Subcutaneous adipose tissue (tissue), 4 donors: ENCODE data around the gene PDE3B. TPM values are rescaled to one million over a fixed set of nuclear protein-coding genes. Genes with fewer than 3 reads are reported as not detected.

Experiments
- total RNA-seq, 4 donors: library from RNA; depleted of rRNA; stranded (reverse); fragments of >200 nt; gene quantifications; one replicate each; pipeline ENCODE4 v1.1.0, GENCODE V29; 2016
- TF ChIP-seq, protein P1 (sequence below): fragments of 450-650 bp; IDR thresholded peaks from one replicate; pipeline ENCODE4 v1.5.1; 2016; ENCODE audit warnings: low read depth, mild to moderate bottlenecking, control low read depth, antibody characterized with exemption, moderate library complexity

PDE3B gene
- total RNA-seq, 4 donors from 2014 or later, result 158 to 367 (median 171) TPM

DNA sequence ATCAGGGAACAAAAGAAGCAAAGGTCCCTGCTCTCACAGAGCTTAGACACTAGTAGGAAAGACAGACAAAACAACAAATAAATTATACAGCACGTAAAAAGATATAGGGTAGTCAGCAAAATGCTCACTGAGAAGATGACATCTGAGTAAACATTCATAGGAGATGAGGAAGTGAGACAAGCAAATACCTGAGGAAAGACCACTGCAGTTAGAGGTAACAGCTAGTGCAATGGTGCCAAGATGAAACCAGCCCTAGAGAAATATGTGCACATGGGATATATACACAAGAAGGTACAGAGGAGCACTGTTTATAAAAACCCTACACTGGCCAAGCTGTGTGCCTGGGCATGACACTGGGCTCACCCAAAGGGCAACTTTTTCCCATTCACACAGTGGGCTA, 238.6 kb downstream of the PDE3B start:
- TF ChIP-seq, protein P1, sequence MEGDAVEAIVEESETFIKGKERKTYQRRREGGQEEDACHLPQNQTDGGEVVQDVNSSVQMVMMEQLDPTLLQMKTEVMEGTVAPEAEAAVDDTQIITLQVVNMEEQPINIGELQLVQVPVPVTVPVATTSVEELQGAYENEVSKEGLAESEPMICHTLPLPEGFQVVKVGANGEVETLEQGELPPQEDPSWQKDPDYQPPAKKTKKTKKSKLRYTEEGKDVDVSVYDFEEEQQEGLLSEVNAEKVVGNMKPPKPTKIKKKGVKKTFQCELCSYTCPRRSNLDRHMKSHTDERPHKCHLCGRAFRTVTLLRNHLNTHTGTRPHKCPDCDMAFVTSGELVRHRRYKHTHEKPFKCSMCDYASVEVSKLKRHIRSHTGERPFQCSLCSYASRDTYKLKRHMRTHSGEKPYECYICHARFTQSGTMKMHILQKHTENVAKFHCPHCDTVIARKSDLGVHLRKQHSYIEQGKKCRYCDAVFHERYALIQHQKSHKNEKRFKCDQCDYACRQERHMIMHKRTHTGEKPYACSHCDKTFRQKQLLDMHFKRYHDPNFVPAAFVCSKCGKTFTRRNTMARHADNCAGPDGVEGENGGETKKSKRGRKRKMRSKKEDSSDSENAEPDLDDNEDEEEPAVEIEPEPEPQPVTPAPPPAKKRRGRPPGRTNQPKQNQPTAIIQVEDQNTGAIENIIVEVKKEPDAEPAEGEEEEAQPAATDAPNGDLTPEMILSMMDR, result no peak

DNA sequence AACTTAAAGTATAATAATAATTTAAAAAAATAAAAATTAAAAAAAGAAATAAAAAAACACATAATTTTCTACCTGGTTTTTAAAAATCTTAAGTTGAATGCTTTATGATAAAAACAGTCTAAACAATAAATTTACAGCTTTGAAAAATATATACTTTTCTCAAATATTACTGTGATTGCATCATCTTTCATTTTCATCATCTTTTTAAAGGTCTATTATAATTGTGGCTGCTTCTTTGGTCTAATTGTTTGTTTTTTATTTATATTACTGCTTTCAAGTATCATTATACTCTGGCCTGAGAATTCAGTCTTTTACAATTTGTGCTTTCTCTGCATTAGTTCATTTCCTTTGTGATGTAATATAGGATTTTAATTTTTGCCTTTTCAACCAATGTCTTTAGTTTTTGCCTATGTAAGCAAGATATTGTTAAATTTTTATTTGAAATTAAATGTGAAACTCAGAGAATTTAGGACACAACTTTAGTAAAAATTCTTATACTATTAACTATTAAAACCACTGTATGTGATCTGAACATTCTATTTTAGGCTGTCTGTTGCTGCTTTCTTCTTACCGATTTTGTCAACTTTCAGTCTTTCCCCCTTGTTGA, 241.2 kb downstream of the PDE3B start:
- TF ChIP-seq, protein P1, result no peak

DNA sequence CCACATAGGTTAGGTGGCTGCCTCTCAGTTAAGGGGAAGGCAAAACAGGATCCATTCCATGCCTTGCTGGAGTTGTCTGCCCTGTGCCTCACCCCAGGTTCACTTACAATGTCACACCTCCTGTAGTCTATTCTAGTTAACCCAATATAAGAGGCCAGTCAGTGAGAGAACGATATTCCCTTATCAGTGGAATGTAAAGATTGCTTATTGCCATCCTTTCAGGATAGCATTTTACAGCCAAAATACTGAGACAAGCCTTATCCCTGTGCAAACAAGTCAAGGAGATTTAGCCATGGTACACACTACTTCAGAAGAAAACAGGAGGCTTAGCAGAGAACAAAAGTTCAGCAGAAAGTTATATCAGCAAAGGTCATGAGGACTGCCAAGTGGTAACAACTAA, 242.9 kb downstream of the PDE3B start:
- TF ChIP-seq, protein P1, result no peak

DNA sequence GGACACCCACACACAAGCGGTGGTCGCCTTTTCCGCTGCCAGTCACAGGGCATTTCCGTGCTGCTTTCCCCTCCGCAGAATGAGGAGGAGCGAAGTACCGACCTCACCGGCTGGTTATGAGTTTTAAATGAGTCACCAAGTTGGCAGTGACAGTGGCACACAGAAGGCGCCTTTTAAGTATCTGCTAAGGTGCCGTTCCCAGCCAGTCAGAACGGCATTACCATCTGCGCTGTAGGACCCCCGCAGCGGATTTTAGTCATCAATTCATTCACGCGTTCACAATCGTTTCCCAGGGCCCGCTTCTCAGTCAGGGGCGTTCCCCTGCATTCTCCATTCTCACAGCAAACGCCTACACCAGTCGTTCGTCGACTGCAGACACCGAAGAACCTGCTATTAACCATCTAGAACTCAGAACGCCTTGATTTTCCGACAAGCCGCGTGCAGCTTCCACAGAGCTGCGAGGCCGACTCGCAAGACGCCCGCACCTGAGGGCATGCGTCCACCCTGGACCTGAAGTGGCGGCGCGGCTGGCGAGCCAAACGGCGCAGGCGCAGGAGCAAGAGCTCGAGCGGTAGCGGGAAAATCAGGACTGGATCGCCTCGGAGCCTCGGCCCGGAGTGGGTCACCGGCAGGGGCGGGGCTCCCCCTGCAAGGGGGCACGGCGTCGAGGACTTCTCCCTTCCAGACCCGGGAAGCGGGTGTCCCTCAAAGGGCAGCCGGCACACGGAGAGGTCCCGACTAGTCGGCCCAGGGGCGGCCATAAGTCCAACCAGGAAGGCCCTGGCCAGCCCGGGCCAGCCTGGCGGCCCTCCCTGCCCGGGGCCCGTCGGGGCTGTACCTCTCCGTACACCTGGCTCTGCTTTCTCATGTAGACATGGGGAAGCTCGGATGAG, 247.8 kb downstream of the PDE3B start:
- TF ChIP-seq, protein P1, result no peak

DNA sequence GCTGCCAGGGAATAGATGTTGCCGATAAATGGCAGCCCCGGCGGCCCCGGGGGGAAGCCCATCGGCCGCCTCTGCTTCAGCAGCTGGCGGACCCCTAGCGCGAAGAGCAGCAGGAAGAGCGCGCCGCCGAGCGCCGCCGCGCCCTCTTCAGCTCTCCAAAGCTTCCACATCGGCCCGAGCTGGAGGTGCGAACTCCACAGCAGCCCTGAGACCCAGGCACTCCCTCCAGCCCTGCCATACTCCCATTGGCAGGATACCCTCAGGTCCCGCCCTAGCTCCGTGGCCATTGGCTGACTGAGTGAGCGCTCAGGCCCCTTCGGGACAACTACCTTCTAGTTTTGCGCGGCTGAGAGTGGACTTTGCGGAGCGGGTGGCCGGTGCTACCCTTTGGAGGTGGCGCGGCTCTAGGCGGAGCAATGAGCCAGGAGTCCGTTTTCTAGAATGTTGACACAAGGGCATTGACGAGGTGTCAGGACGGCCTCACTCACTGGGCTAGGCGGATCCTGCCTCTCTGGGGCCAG, 248.5 kb downstream of the PDE3B start, which contains the start of gene CYP2R1:
TSS of gene CYP2R1 (minus strand) at position 196 of the 521 bp plus-strand sequence. CDS start at position 170, 26 bp downstream.
- TF ChIP-seq, protein P1, result no peak

DNA sequence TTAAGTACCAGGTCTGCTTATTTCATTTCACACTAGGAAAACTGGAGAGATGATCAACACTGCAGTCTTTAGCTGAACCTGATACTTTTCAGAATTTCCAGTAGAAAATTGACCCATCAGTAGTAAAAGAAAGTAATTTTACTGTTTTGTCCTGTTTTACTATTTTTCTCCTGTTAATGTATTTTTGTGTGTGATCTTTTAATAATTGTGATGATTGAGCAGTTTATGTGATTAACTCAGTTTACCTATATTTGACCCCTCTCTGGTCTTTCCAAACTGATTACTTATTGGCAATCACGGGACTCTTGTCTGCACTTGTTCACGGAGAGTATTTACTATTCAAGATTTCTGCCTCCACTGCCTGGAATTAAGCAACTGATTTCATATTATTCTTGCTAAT, 249.0 kb downstream of the PDE3B start:
- TF ChIP-seq, protein P1, result no peak
